H9 (cell line): ENCODE data around the gene ZCCHC7. TPM values are rescaled to one million over a fixed set of nuclear protein-coding genes. Genes with fewer than 3 reads are reported as not detected.

Source experiments
- DNase-seq: peaks from one replicate; pipeline ENCODE4 v3.0.0-alpha.2; 2017
- H2AFZ ChIP-seq: one replicate; pipeline ENCODE4 v1.6.1; 2013; ENCODE audit warnings: mild to moderate bottlenecking, low read length, control low read depth, moderate library complexity
- H2AK5ac ChIP-seq: 2 replicates; pipeline ENCODE4 v1.6.1; 2013; ENCODE audit warnings: low read length, control low read depth, mixed read lengths; ENCODE audit not compliant: insufficient read length
- H2BK120ac ChIP-seq: one replicate; pipeline ENCODE4 v1.6.1; 2013; ENCODE audit warnings: low read depth, mild to moderate bottlenecking, low read length, control low read depth, inconsistent platforms; ENCODE audit not compliant: poor library complexity, severe bottlenecking
- H2BK12ac ChIP-seq: 2 replicates; pipeline ENCODE4 v1.6.1; 2013; ENCODE audit warnings: low read length, control low read depth, mixed read lengths, low read depth; ENCODE audit not compliant: insufficient read length
- H2BK15ac ChIP-seq: 2 replicates; pipeline ENCODE4 v1.6.1; 2013; ENCODE audit warnings: low read depth, low read length, control low read depth
- H2BK20ac ChIP-seq: one replicate; pipeline ENCODE4 v1.6.1; 2013; ENCODE audit warnings: low read depth, mild to moderate bottlenecking, low read length, control low read depth, inconsistent platforms; ENCODE audit not compliant: poor library complexity, severe bottlenecking
- H2BK5ac ChIP-seq: 2 replicates; pipeline ENCODE4 v1.6.1; 2013; ENCODE audit warnings: low read length, control low read depth, mixed read lengths; ENCODE audit not compliant: insufficient read length
- H3K14ac ChIP-seq: 2 replicates; pipeline ENCODE4 v1.6.1; 2013; ENCODE audit warnings: low read length, control low read depth; ENCODE audit not compliant: insufficient read depth
- H3K18ac ChIP-seq: 2 replicates; pipeline ENCODE4 v1.6.1; 2013; ENCODE audit warnings: low read depth, mild to moderate bottlenecking, mixed read lengths, low read length, control low read depth; ENCODE audit not compliant: insufficient read length
- H3K23ac ChIP-seq: 2 replicates; pipeline ENCODE4 v1.6.1; 2013; ENCODE audit warnings: low read length, control low read depth, mixed read lengths, low read depth; ENCODE audit not compliant: insufficient read length
- H3K23me2 ChIP-seq: 2 replicates; pipeline ENCODE4 v1.6.1; 2013; ENCODE audit warnings: low read depth, mild to moderate bottlenecking, mixed read lengths, low read length, control low read depth; ENCODE audit not compliant: insufficient read length, poor library complexity, severe bottlenecking
- H3K27ac ChIP-seq: 2 replicates; pipeline ENCODE4 v1.5.1; 2013; ENCODE audit warnings: low read length, control low read depth, mixed read lengths, low read depth; ENCODE audit not compliant: insufficient read length
- H3K27me3 ChIP-seq: 2 replicates; pipeline ENCODE4 v1.6.1; 2013; ENCODE audit warnings: low read length, control low read depth, inconsistent platforms; ENCODE audit not compliant: insufficient read depth
- H3K4ac ChIP-seq: 2 replicates; pipeline ENCODE4 v1.6.1; 2013; ENCODE audit warnings: low read depth, mild to moderate bottlenecking, control low read depth, inconsistent platforms, low read length, moderate library complexity
- H3K4me1 ChIP-seq: 2 replicates; pipeline ENCODE4 v1.6.1; 2013; ENCODE audit warnings: low read length, control low read depth, inconsistent platforms; ENCODE audit not compliant: insufficient read depth
- H3K4me2 ChIP-seq: 2 replicates; pipeline ENCODE4 v1.6.1; 2013; ENCODE audit warnings: low read length, control low read depth, mixed read lengths; ENCODE audit not compliant: insufficient read length, insufficient read depth
- H3K56ac ChIP-seq: 2 replicates; pipeline ENCODE4 v1.6.1; 2013; ENCODE audit warnings: low read depth, mild to moderate bottlenecking, mixed read lengths, low read length, control low read depth; ENCODE audit not compliant: insufficient read length
- H3K79me1 ChIP-seq: 2 replicates; pipeline ENCODE4 v1.6.1; 2013; ENCODE audit warnings: low read depth, mild to moderate bottlenecking, moderate library complexity, low read length, control low read depth, inconsistent platforms; ENCODE audit not compliant: insufficient read depth, poor library complexity, severe bottlenecking
- H3K79me2 ChIP-seq: 2 replicates; pipeline ENCODE4 v1.6.1; 2013; ENCODE audit warnings: low read length, control low read depth, inconsistent platforms; ENCODE audit not compliant: insufficient read depth
- H3K9ac ChIP-seq: 2 replicates; pipeline ENCODE4 v1.6.1; 2013; ENCODE audit warnings: low read length, control low read depth, mixed read lengths; ENCODE audit not compliant: insufficient read length; ENCODE audit errors: extremely low read depth
- H3K9me3 ChIP-seq: one replicate; pipeline ENCODE4 v1.6.1; 2013; ENCODE audit warnings: low read depth, low read length, inconsistent platforms; ENCODE audit not compliant: control insufficient read depth
- H3T11ph ChIP-seq: one replicate; pipeline ENCODE4 v1.6.1; 2013; ENCODE audit warnings: mild to moderate bottlenecking, low read length, control low read depth, inconsistent platforms
- H4K20me1 ChIP-seq: one replicate; pipeline ENCODE4 v1.6.1; 2013; ENCODE audit not compliant: control insufficient read depth, insufficient read length, insufficient read depth
- H4K5ac ChIP-seq: 2 replicates; pipeline ENCODE4 v1.6.1; 2013; ENCODE audit warnings: low read depth, mild to moderate bottlenecking, mixed read lengths, low read length, control low read depth; ENCODE audit not compliant: insufficient read length
- H4K8ac ChIP-seq: replicated peaks from 2 replicates; pipeline ENCODE4 v1.6.1; 2013; ENCODE audit warnings: low read length, control low read depth, mixed read lengths, low read depth; ENCODE audit not compliant: insufficient read length
- H4K91ac ChIP-seq: 2 replicates; pipeline ENCODE4 v1.6.1; 2013; ENCODE audit warnings: low read depth, mild to moderate bottlenecking, moderate library complexity, mixed read lengths, low read length, control low read depth; ENCODE audit not compliant: insufficient read length
- H3K27ac Mint-ChIP-seq, 3 experiments: 2 replicates in 2 of 3; 3 replicates in 1 of 3; pipeline ENCODE4 v1.8.0; 2020 to 2021; ENCODE audit warnings: mixed read lengths in 3 of 3, mild to moderate bottlenecking in 1 of 3, moderate library complexity in 1 of 3
- H3K27me3 Mint-ChIP-seq: 2 replicates; pipeline ENCODE4 v1.8.0; 2021; ENCODE audit warnings: low read depth, mild to moderate bottlenecking, moderate library complexity, mixed read lengths
- H3K36me3 Mint-ChIP-seq, 3 experiments: 2 replicates in 2 of 3; 3 replicates in 1 of 3; pipeline ENCODE4 v1.8.0; 2020 to 2021; ENCODE audit warnings: low read depth in 3 of 3, mixed read lengths in 3 of 3; ENCODE audit not compliant: insufficient read depth in 1 of 3
- H3K4me1 Mint-ChIP-seq, 2 experiments: 2 replicates each; pipeline ENCODE4 v1.8.0; 2020; ENCODE audit warnings: mixed read lengths in 2 of 2
- H3K4me3 Mint-ChIP-seq, 2 experiments: 2 replicates in 1 of 2; 3 replicates in 1 of 2; pipeline ENCODE4 v1.8.0; 2020 to 2021; ENCODE audit warnings: mild to moderate bottlenecking in 2 of 2, mixed read lengths in 2 of 2, moderate library complexity in 1 of 2
- H3K9me3 Mint-ChIP-seq, 2 experiments: 2 replicates in 1 of 2; 3 replicates in 1 of 2; pipeline ENCODE4 v1.8.0; 2020; ENCODE audit warnings: mild to moderate bottlenecking in 2 of 2, mixed read lengths in 2 of 2, moderate library complexity in 1 of 2
- WGBS: extraction: QIAGEN DNeasy Blood & Tissue Kit; methylation state at CpG from one replicate; pipeline ENCODE4 v1.1.7; 2013; ENCODE audit warnings: missing lambda C conversion rate, low lambda C conversion rate, mixed read lengths; ENCODE audit not compliant: insufficient read length; ENCODE audit errors: extremely low coverage; 5-methylcytosine and 5-hydroxymethylcytosine counted together
- total RNA-seq: library from RNA; stranded (reverse); gene quantifications from 2 replicates; pipeline ENCODE4 v1.2.1, GENCODE V29; 2021
- TF ChIP-seq, protein P1 (sequence below): fragments of 200-600 bp; sonication (generic); conservative IDR thresholded peaks from 3 replicates; pipeline ENCODE4 v1.8.0; 2021; ENCODE audit warnings: antibody characterized with exemption, mild to moderate bottlenecking

ZCCHC7 gene
- total RNA-seq, 1 experiment from 2014 or later, result 20.3 TPM

- Histone ChIP-seq H2BK15ac (no peak overlapping the region), H4K20me1 (no peaks in the 10 kb centered on the region), H3K23me2 (no peaks in the 10 kb centered on the region), H3K27ac (no peak overlapping the region), H4K5ac (no peak overlapping the region), H3K18ac (no peak overlapping the region), H2BK12ac (no peak overlapping the region), H3K56ac (no peak overlapping the region), H3K9me3 (no peaks in the 10 kb centered on the region), H3K27me3 (no peaks in the 10 kb centered on the region), H3K14ac (no peak overlapping the region), H3K4me1 (no peaks in the 10 kb centered on the region), H4K8ac (no peak overlapping the region), H3K4me2 (no peak overlapping the region), H3K79me1 (no peaks in the 10 kb centered on the region), H3K23ac (no peak overlapping the region), H2BK20ac (no peak overlapping the region), H4K91ac (no peak overlapping the region), H2BK120ac (no peak overlapping the region), H3K79me2 (no peaks in the 10 kb centered on the region), H3K4ac (no peak overlapping the region), H2BK5ac (no peak overlapping the region), H3T11ph (no peak overlapping the region), H3K9ac (no peak overlapping the region), H2AK5ac (no peak overlapping the region), H2AFZ (no peak overlapping the region)
- TF ChIP-seq, protein P1, sequence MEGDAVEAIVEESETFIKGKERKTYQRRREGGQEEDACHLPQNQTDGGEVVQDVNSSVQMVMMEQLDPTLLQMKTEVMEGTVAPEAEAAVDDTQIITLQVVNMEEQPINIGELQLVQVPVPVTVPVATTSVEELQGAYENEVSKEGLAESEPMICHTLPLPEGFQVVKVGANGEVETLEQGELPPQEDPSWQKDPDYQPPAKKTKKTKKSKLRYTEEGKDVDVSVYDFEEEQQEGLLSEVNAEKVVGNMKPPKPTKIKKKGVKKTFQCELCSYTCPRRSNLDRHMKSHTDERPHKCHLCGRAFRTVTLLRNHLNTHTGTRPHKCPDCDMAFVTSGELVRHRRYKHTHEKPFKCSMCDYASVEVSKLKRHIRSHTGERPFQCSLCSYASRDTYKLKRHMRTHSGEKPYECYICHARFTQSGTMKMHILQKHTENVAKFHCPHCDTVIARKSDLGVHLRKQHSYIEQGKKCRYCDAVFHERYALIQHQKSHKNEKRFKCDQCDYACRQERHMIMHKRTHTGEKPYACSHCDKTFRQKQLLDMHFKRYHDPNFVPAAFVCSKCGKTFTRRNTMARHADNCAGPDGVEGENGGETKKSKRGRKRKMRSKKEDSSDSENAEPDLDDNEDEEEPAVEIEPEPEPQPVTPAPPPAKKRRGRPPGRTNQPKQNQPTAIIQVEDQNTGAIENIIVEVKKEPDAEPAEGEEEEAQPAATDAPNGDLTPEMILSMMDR, result no peak
- no peaks in the 10 kb centered on the region for H3K27me3 Mint-ChIP-seq
- H3K36me3 Mint-ChIP-seq, result no peaks in the 10 kb centered on the region
- H3K4me1 Mint-ChIP-seq, result peaks cover 8% of the 10 kb centered on the region in 2 experiments
- H3K27ac Mint-ChIP-seq, result peak overlapping the region in 1 of 3 experiments; percentile 15; a peak in 3 of 7 replicates
- no peaks in the 10 kb centered on the region; a peak in 1 of 5 replicates for H3K9me3 Mint-ChIP-seq
- DNase-seq, result no peak
- H3K4me3 Mint-ChIP-seq, result no peak overlapping the region
- WGBS, result no CpG with 5 or more reads among the region's 4 CpGs
These were observed 169.3 kb downstream of the ZCCHC7 start for GRCh38 chr9:37289631-37290030.
